Caco-2 (cell line): ENCODE data around the gene NUP35. TPM values are rescaled to one million over a fixed set of nuclear protein-coding genes. Genes with fewer than 3 reads are reported as not detected.

Source experiments
- BruUV-seq: library from RNA; stranded (reverse); fragments of 400-500 nt; replicated peaks from 2 replicates; lab custom pipeline; 2021; lab: Mats Ljungman, UMichigan
- CTCF ChIA-PET: fragments of 300-600 bp; sonication (Branson Sonifier 250); formaldehyde crosslinking; loops from one replicate; lab custom pipeline; 2022; ENCODE audit warnings: antibody characterized with exemption; lab: Charles Lee
- POLR2A ChIA-PET: fragments of 300-600 bp; sonication (Branson Sonifier 250); formaldehyde crosslinking; loops from one replicate; lab custom pipeline; 2022; ENCODE audit warnings: antibody characterized with exemption; lab: Charles Lee
- DNase-seq, 2 experiments: peaks; one replicate each; pipeline versions ENCODE4 v3.0.0 to v3.0.0-alpha.2; 2020 to 2022
- H3K27me3 ChIP-seq: replicated peaks from 2 replicates; pipeline ENCODE4 v1.6.0; 2011; ENCODE audit warnings: low read length; ENCODE audit not compliant: control insufficient read depth, insufficient read depth
- H3K36me3 ChIP-seq: 2 replicates; pipeline ENCODE4 v1.5.1; 2011; ENCODE audit warnings: low read length; ENCODE audit not compliant: control insufficient read depth, insufficient read depth
- H3K4me1 ChIP-seq: fragments of 250-450 bp; sonication (Bioruptor Pico); 2 replicates; pipeline ENCODE4 v1.5.1; 2020; ENCODE audit warnings: mild to moderate bottlenecking
- H3K4me3 ChIP-seq: 2 replicates; pipeline ENCODE4 v1.5.1; 2011; ENCODE audit warnings: low read depth, mild to moderate bottlenecking, control low read depth, low read length
- H3K9me3 ChIP-seq: fragments of 250-450 bp; sonication (Bioruptor Pico); 2 replicates; pipeline ENCODE4 v1.5.1; 2020; ENCODE audit warnings: mild to moderate bottlenecking, moderate library complexity
- H3K27ac Mint-ChIP-seq: one replicate; pipeline ENCODE4 v1.8.0; 2022; ENCODE audit warnings: mixed read lengths; ENCODE audit not compliant: unreplicated experiment
- H3K27me3 Mint-ChIP-seq: one replicate; pipeline ENCODE4 v1.8.0; 2022; ENCODE audit warnings: mixed read lengths; ENCODE audit not compliant: insufficient read depth, unreplicated experiment
- H3K36me3 Mint-ChIP-seq: one replicate; pipeline ENCODE4 v1.8.0; 2022; ENCODE audit warnings: mild to moderate bottlenecking, mixed read lengths; ENCODE audit not compliant: insufficient read depth, unreplicated experiment
- H3K4me1 Mint-ChIP-seq: one replicate; pipeline ENCODE4 v1.8.0; 2022; ENCODE audit warnings: low read depth, mixed read lengths; ENCODE audit not compliant: unreplicated experiment
- H3K4me3 Mint-ChIP-seq: one replicate; pipeline ENCODE4 v1.8.0; 2022; ENCODE audit warnings: mild to moderate bottlenecking, moderate library complexity, mixed read lengths; ENCODE audit not compliant: unreplicated experiment
- H3K9me3 Mint-ChIP-seq: one replicate; pipeline ENCODE4 v1.8.0; 2022; ENCODE audit warnings: mixed read lengths; ENCODE audit not compliant: unreplicated experiment
- intact Hi-C: fragments of 100-400 bp; cut with micrococcal nuclease; formaldehyde crosslinking; loops from one replicate; pipeline ENCODE4 v1.10.0; 2022; ENCODE audit not compliant: unreplicated experiment
- total RNA-seq: library from RNA; stranded (reverse); gene quantifications from 2 replicates; pipeline ENCODE4 v1.2.3, GENCODE V29; 2022
- TF ChIP-seq, protein P1 (sequence below), 2 experiments: fragments of 200-600 bp in 1 of 2; IDR thresholded peaks; 1 replicate in 1 of 2; 2 replicates in 1 of 2; pipeline versions ENCODE4 v1.5.1 to v1.8.0; 2011 to 2022; ENCODE audit warnings: antibody characterized with exemption in 1 of 2, control low read depth in 1 of 2, inconsistent platforms in 1 of 2, low read depth in 1 of 2, low read length in 1 of 2, mild to moderate bottlenecking in 1 of 2, moderate library complexity in 1 of 2; ENCODE audit not compliant: insufficient read depth in 1 of 2, severe bottlenecking in 1 of 2, unreplicated experiment in 1 of 2

The NUP35 gene
- total RNA-seq, 1 experiment from 2014 or later: 34.7 TPM

DNA sequence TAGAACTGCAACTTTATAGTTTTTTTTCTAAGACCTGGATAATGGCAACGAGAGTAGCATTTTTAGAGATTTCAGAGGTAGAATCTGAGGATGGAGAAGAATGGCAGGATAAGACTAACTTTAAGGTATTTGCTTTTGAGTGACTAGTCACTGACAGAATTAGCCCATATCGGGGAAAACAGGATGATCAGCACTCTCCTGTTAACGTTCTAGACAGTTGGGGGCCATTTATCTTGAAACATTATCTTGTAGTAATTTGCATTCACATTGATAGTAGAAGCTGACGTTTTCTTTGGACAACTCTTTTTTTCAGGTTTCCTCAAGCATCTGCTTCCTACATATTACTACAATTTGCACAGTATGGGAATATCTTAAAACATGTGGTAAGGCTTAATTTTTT, 32.9 kb downstream of the NUP35 start:
- Histone ChIP-seq H3K27me3 (no peaks in the 10 kb centered on the region), H3K9me3 (no peaks in the 10 kb centered on the region), H3K36me3 (peaks cover 2% of the 10 kb centered on the region; the same call in 1 of the 2 replicates), H3K4me1 (no peaks in the 10 kb centered on the region), H3K4me3 (no peak overlapping the region)
- POLR2A ChIA-PET: no interaction called here
- H3K4me3 Mint-ChIP-seq: no peak overlapping the region
- intact Hi-C loops: no loop called here
- CTCF ChIA-PET: no interaction called here
- no TSS peak for BruUV-seq
- no peaks in the 10 kb centered on the region for H3K9me3 Mint-ChIP-seq
- TF ChIP-seq, protein P1, sequence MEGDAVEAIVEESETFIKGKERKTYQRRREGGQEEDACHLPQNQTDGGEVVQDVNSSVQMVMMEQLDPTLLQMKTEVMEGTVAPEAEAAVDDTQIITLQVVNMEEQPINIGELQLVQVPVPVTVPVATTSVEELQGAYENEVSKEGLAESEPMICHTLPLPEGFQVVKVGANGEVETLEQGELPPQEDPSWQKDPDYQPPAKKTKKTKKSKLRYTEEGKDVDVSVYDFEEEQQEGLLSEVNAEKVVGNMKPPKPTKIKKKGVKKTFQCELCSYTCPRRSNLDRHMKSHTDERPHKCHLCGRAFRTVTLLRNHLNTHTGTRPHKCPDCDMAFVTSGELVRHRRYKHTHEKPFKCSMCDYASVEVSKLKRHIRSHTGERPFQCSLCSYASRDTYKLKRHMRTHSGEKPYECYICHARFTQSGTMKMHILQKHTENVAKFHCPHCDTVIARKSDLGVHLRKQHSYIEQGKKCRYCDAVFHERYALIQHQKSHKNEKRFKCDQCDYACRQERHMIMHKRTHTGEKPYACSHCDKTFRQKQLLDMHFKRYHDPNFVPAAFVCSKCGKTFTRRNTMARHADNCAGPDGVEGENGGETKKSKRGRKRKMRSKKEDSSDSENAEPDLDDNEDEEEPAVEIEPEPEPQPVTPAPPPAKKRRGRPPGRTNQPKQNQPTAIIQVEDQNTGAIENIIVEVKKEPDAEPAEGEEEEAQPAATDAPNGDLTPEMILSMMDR (IDR thresholded peaks at IDR 0.05; ENCODE audit: insufficient read depth in 1 of 2, low read depth in 1 of 2, low read length in 1 of 2, severe bottlenecking in 1 of 2, unreplicated experiment in 1 of 2): no peak
- peaks cover 57% of the 10 kb centered on the region for H3K36me3 Mint-ChIP-seq
- no peak for DNase-seq
- no peak overlapping the region for H3K27ac Mint-ChIP-seq
- H3K27me3 Mint-ChIP-seq: no peaks in the 10 kb centered on the region
- no peaks in the 10 kb centered on the region for H3K4me1 Mint-ChIP-seq

GRCh38 chr2:183162362-183162761, 38.1 kb downstream of the NUP35 start:
- Histone ChIP-seq H3K4me3 (no peak overlapping the region), H3K4me1 (no peaks in the 10 kb centered on the region), H3K27me3 (no peaks in the 10 kb centered on the region), H3K9me3 (no peaks in the 10 kb centered on the region), H3K36me3 (no peaks in the 10 kb centered on the region; the same call in 1 of the 2 replicates)
- no peak for DNase-seq
- TF ChIP-seq, protein P1 (IDR thresholded peaks at IDR 0.05; ENCODE audit: insufficient read depth in 1 of 2, low read depth in 1 of 2, low read length in 1 of 2, severe bottlenecking in 1 of 2, unreplicated experiment in 1 of 2): no peak
- POLR2A ChIA-PET: no interaction called here
- Mint-ChIP-seq H3K9me3 (no peaks in the 10 kb centered on the region), H3K27me3 (no peaks in the 10 kb centered on the region), H3K27ac (no peak overlapping the region), H3K4me1 (no peaks in the 10 kb centered on the region), H3K4me3 (no peak overlapping the region), H3K36me3 (peaks cover 50% of the 10 kb centered on the region)
- no TSS peak for BruUV-seq
- intact Hi-C loops: no loop called here
- CTCF ChIA-PET: no interaction called here

GRCh38 chr2:183163821-183164649, 39.8 kb downstream of the NUP35 start:
- Mint-ChIP-seq H3K4me3 (no peak overlapping the region), H3K27ac (no peak overlapping the region), H3K36me3 (peaks cover 57% of the 10 kb centered on the region), H3K27me3 (no peaks in the 10 kb centered on the region), H3K4me1 (no peaks in the 10 kb centered on the region), H3K9me3 (no peaks in the 10 kb centered on the region)
- H3K4me1 ChIP-seq: no peaks in the 10 kb centered on the region
- POLR2A ChIA-PET: no interaction called here
- no peaks in the 10 kb centered on the region; the same call in 1 of the 2 replicates for H3K36me3 ChIP-seq
- H3K27me3 ChIP-seq: no peaks in the 10 kb centered on the region
- DNase-seq: no peak
- TF ChIP-seq, protein P1 (IDR thresholded peaks at IDR 0.05; ENCODE audit: insufficient read depth in 1 of 2, low read depth in 1 of 2, low read length in 1 of 2, severe bottlenecking in 1 of 2, unreplicated experiment in 1 of 2): no peak
- CTCF ChIA-PET: no interaction called here
- BruUV-seq: no TSS peak
- no peaks in the 10 kb centered on the region for H3K9me3 ChIP-seq
- H3K4me3 ChIP-seq: no peak overlapping the region
- intact Hi-C loops: no loop called here
